Rectal smooth muscle tissue (tissue), 1 donor: ENCODE measurements around the gene PRM3.

Source experiments
- H3K27ac ChIP-seq: one replicate; pipeline ENCODE4 v1.7.0; 2013; ENCODE audit warnings: low read depth, low read length, inconsistent platforms
- H3K27me3 ChIP-seq: one replicate; pipeline ENCODE4 v1.7.0; 2013; ENCODE audit warnings: low read length; ENCODE audit not compliant: control insufficient read depth, insufficient read depth
- H3K36me3 ChIP-seq: one replicate; pipeline ENCODE4 v1.7.0; 2013; ENCODE audit warnings: low read length; ENCODE audit not compliant: control insufficient read depth, insufficient read depth
- H3K4me1 ChIP-seq: one replicate; pipeline ENCODE4 v1.7.0; 2013; ENCODE audit warnings: low read length; ENCODE audit not compliant: control insufficient read depth, insufficient read depth
- H3K4me3 ChIP-seq: one replicate; pipeline ENCODE4 v1.7.0; 2013; ENCODE audit warnings: low read length
- H3K9ac ChIP-seq: one replicate; pipeline ENCODE4 v1.7.0; 2013; ENCODE audit warnings: low read length

PRM3 gene

GRCh38 chr16:11256661-11257130, 16.7 kb downstream of the PRM3 start:
- Histone ChIP-seq H3K4me1 (no peaks in the 10 kb centered on the region), H3K36me3 (no peaks in the 10 kb centered on the region), H3K27me3 (no peaks in the 10 kb centered on the region), H3K27ac (peak overlapping the region; percentile 98), H3K4me3 (peak overlapping the region; percentile 83), H3K9ac (peak overlapping the region; percentile 95)

GRCh38 chr16:11255737-11256660, 17.4 kb downstream of the PRM3 start, which contains the start of gene SOCS1:
Gene SOCS1, minus strand, starts transcription at chr16:11256204. Its CDS starts 726 bp downstream, at chr16:11255478.
- H3K27me3 ChIP-seq, result no peaks in the 10 kb centered on the region
- peak within 1 kb of the TSS; percentile 83 for H3K4me3 ChIP-seq
- H3K27ac ChIP-seq, result peak within 1 kb of the TSS; percentile 98
- peak within 1 kb of the TSS; percentile 95 for H3K9ac ChIP-seq
- no peaks in the 10 kb centered on the region for H3K36me3 ChIP-seq
- H3K4me1 ChIP-seq, result no peaks in the 10 kb centered on the region

GRCh38 chr16:11254913-11255736, 18.3 kb downstream of the PRM3 start:
- H3K27me3 ChIP-seq, result no peaks in the 10 kb centered on the region
- no peaks in the 10 kb centered on the region for H3K36me3 ChIP-seq
- H3K27ac ChIP-seq, result peak overlapping the region; percentile 17
- H3K4me3 ChIP-seq, result peak overlapping the region; percentile 76
- no peak overlapping the region for H3K9ac ChIP-seq
- no peaks in the 10 kb centered on the region for H3K4me1 ChIP-seq

- H3K4me1 ChIP-seq, result no peaks in the 10 kb centered on the region
- H3K4me3 ChIP-seq, result peak overlapping the region; percentile 76
- H3K36me3 ChIP-seq, result no peaks in the 10 kb centered on the region
- no peak overlapping the region for H3K27ac ChIP-seq
- H3K27me3 ChIP-seq, result no peaks in the 10 kb centered on the region
- no peak overlapping the region for H3K9ac ChIP-seq
These were observed 19.2 kb downstream of the PRM3 start for GRCh38 chr16:11253995-11254912.

GRCh38 chr16:11253009-11253994, 20.1 kb downstream of the PRM3 start:
- Histone ChIP-seq H3K4me3 (peak overlapping the region; percentile 40), H3K27me3 (no peaks in the 10 kb centered on the region), H3K4me1 (no peaks in the 10 kb centered on the region), H3K36me3 (no peaks in the 10 kb centered on the region), H3K9ac (no peak overlapping the region), H3K27ac (no peak overlapping the region)

GRCh38 chr16:11252482-11252931, 20.9 kb downstream of the PRM3 start:
- H3K36me3 ChIP-seq, result no peaks in the 10 kb centered on the region
- H3K27me3 ChIP-seq, result no peaks in the 10 kb centered on the region
- no peak overlapping the region for H3K9ac ChIP-seq
- no peak overlapping the region for H3K4me3 ChIP-seq
- no peak overlapping the region for H3K27ac ChIP-seq
- no peaks in the 10 kb centered on the region for H3K4me1 ChIP-seq

GRCh38 chr16:11251525-11252481, 21.6 kb downstream of the PRM3 start:
- Histone ChIP-seq H3K27me3 (no peaks in the 10 kb centered on the region), H3K36me3 (no peaks in the 10 kb centered on the region)

GRCh38 chr16:11250786-11251524, 22.5 kb downstream of the PRM3 start:
- H3K27ac ChIP-seq, result no peak overlapping the region
- no peaks in the 10 kb centered on the region for H3K27me3 ChIP-seq
- H3K36me3 ChIP-seq, result no peaks in the 10 kb centered on the region
- H3K4me1 ChIP-seq, result no peaks in the 10 kb centered on the region
- H3K9ac ChIP-seq, result no peak overlapping the region
- H3K4me3 ChIP-seq, result no peak overlapping the region

More at GRCh38 chr16:11251525-11252481, 21.6 kb downstream of the PRM3 start:
- no peak overlapping the region for H3K4me3 ChIP-seq
- no peaks in the 10 kb centered on the region for H3K4me1 ChIP-seq
- no peak overlapping the region for H3K9ac ChIP-seq
- H3K27ac ChIP-seq, result no peak overlapping the region

GRCh38 chr16:11250091-11250785, 23.2 kb downstream of the PRM3 start:
- H3K4me3 ChIP-seq, result no peak overlapping the region
- no peaks in the 10 kb centered on the region for H3K36me3 ChIP-seq
- H3K27me3 ChIP-seq, result no peaks in the 10 kb centered on the region
- no peak overlapping the region for H3K27ac ChIP-seq
- no peaks in the 10 kb centered on the region for H3K4me1 ChIP-seq
- H3K9ac ChIP-seq, result no peak overlapping the region
